Measurements from ENCODE around the gene IBSP.

Gene IBSP, protein sequence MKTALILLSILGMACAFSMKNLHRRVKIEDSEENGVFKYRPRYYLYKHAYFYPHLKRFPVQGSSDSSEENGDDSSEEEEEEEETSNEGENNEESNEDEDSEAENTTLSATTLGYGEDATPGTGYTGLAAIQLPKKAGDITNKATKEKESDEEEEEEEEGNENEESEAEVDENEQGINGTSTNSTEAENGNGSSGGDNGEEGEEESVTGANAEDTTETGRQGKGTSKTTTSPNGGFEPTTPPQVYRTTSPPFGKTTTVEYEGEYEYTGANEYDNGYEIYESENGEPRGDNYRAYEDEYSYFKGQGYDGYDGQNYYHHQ

DNA sequence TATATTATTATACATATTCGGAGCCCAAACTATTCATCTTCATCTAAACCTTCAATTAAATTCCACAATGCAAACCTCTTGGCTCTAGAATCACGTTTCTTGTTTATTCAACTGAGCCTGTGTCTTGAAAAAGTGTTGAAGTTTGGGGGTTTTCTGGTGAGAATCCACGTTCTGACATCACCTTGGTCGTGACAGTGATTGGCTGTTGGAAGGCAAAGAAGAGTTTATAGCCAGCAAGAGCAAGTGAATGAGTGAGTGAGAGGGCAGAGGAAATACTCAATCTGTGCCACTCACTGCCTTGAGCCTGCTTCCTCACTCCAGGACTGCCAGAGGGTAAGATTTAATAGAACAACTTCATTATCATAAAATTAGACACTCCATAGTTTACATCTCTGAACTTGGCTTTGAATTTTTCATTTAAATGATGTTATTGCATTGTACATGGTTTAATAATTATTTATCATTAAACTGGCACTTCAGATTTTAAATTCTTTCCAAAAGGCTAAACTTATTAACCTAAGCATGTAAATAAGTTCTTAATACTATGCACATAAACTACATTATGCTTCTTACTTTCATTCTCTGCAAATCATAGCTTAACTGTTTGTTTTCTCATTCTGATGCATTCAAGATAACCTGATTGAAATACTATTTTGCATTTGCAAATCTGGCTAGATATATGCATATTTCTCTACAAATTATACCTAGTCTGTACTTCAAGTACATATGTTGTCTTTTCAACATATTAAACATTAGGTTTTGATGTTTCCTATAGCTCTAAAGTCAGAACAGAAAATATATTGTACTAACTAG lies at the start of gene IBSP:
IBSP (plus strand) TSS at position 254 of the 813 bp plus-strand sequence. CDS start 2,808 bp downstream, outside the sequence.
- no peak within 1 kb of the TSS for H3K4me3 ChIP-seq (ENCODE audit: low read depth, low read length)
- H3K9me3 ChIP-seq (ENCODE audit: control insufficient read depth, insufficient read depth, low read length): no peaks in the 10 kb centered on the region
- H3K9ac ChIP-seq (ENCODE audit: low read depth, low read length): no peak within 1 kb of the TSS
- no peaks in the 10 kb centered on the region for H3K27me3 ChIP-seq (ENCODE audit: control insufficient read depth, insufficient read depth, low read length)
- no peaks in the 10 kb centered on the region for H3K36me3 ChIP-seq (ENCODE audit: control insufficient read depth, insufficient read depth, low read length)
- no peaks in the 10 kb centered on the region for H3K4me1 ChIP-seq (ENCODE audit: control insufficient read depth, insufficient read depth, low read length)

DNA sequence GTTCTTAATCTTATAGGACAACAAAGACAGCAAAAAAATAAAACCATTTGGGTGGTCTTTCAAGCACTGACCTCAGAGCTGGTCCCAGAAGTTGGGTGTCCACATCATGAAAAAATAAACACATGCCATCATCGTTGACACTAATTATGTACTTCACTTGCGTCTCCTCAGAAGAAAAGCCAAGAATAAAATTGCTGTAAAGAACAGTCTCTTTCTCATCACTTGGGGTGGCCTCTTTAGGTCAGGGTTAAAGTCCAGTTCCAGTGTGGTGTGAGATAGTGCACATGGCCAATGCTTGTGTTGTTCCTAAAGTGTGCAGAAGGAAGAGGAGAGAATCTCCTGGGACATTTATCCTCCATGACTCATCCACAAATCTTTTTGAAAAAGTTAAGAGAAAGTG lies 49.5 kb upstream of the IBSP start:
- Histone ChIP-seq H3K4me3 (ENCODE audit: low read depth, low read length) (no peak overlapping the region), H3K36me3 (ENCODE audit: control insufficient read depth, insufficient read depth, low read length) (no peaks in the 10 kb centered on the region), H3K27me3 (ENCODE audit: control insufficient read depth, insufficient read depth, low read length) (no peaks in the 10 kb centered on the region), H3K9me3 (ENCODE audit: control insufficient read depth, insufficient read depth, low read length) (no peaks in the 10 kb centered on the region), H3K4me1 (ENCODE audit: control insufficient read depth, insufficient read depth, low read length) (no peaks in the 10 kb centered on the region), H3K9ac (ENCODE audit: low read depth, low read length) (no peak overlapping the region)

DNA sequence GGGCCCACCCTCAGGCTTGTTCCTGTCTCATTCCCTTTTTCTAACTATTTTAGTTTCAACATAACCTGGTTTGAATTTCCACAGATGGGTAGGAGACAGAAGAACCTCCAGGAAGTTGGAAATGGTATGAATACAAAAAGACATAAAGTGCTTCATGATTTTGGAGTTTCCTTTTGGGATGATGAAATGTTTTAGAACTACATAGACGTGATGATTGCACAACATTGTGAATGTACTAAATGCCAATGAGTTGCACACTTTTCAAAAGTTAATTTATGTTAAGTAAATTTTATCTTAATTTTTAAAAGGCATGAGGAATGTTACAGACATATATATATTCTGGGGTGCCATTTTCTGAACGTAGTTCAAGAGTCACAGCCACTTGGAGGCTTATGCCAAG lies 41.1 kb upstream of the IBSP start:
- H3K4me3 ChIP-seq (ENCODE audit: low read depth, low read length): no peak overlapping the region
- no peaks in the 10 kb centered on the region for H3K27me3 ChIP-seq (ENCODE audit: control insufficient read depth, insufficient read depth, low read length)
- H3K9me3 ChIP-seq (ENCODE audit: control insufficient read depth, insufficient read depth, low read length): no peaks in the 10 kb centered on the region
- H3K4me1 ChIP-seq (ENCODE audit: control insufficient read depth, insufficient read depth, low read length): no peaks in the 10 kb centered on the region
- no peak overlapping the region for H3K9ac ChIP-seq (ENCODE audit: low read depth, low read length)
- no peaks in the 10 kb centered on the region for H3K36me3 ChIP-seq (ENCODE audit: control insufficient read depth, insufficient read depth, low read length)

DNA sequence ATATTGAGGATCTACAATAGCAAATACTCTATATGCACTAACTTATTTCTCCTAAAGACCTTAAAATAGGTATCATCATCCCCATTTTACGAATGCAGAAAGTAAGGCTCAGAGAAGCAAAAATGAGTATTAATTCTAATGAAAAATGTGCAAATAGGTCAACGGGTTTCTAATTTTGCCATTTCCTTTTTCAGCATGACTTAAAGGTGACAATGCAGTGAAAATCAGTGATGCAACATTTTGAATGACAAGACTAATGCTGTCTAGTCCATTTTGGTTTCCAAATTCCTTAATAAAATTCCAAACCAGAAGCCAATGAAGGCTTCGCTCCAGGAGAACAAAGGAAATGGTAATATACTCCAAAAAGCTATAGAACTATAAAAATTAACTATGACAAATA lies 37.0 kb upstream of the IBSP start:
- Histone ChIP-seq H3K27me3 (ENCODE audit: control insufficient read depth, insufficient read depth, low read length) (no peaks in the 10 kb centered on the region), H3K4me3 (ENCODE audit: low read depth, low read length) (no peak overlapping the region), H3K9me3 (ENCODE audit: control insufficient read depth, insufficient read depth, low read length) (no peaks in the 10 kb centered on the region), H3K9ac (ENCODE audit: low read depth, low read length) (no peak overlapping the region), H3K4me1 (ENCODE audit: control insufficient read depth, insufficient read depth, low read length) (no peaks in the 10 kb centered on the region), H3K36me3 (ENCODE audit: control insufficient read depth, insufficient read depth, low read length) (no peaks in the 10 kb centered on the region)

DNA sequence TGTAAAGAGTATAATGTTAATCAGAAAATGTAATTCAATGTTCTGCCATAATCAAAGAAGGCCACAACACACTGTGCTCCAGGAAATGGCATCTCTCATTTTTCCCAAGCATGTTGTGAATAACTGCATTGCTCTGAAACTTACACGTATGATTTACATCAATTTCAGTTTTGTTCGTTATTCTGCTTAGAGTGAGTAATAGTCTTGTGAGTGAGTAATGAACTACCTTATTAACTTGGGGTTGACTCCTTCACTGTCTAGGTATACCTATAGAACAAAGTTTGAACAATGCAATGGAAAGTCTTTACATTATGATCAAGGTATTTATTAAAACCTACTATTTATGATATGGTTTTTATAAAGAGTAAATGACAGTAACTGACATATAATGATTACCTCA lies 17.8 kb upstream of the IBSP start:
- Histone ChIP-seq H3K9ac (ENCODE audit: low read depth, low read length) (no peak overlapping the region), H3K36me3 (ENCODE audit: control insufficient read depth, insufficient read depth, low read length) (no peaks in the 10 kb centered on the region), H3K4me1 (ENCODE audit: control insufficient read depth, insufficient read depth, low read length) (no peaks in the 10 kb centered on the region), H3K27me3 (ENCODE audit: control insufficient read depth, insufficient read depth, low read length) (no peaks in the 10 kb centered on the region), H3K4me3 (ENCODE audit: low read depth, low read length) (no peak overlapping the region), H3K9me3 (ENCODE audit: control insufficient read depth, insufficient read depth, low read length) (no peaks in the 10 kb centered on the region)

DNA sequence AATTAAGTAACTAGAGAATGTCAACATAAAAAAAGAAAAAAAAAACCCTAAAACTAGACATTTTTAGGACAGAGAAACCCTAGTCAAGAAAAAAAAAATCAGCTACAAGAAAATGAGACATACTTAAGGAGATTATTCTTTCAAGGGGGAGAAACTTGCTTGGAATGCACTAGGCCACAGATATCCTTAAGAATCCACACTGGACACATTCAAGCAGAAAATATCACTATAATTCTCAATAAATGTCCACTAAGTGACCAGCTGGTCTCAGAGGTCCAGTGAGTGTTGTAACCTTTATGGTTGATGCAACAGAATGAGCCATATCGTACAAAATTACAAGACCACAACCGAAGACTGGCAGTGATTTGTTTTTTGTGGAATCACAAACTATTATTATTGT lies 15.6 kb upstream of the IBSP start:
- Histone ChIP-seq H3K27me3 (ENCODE audit: control insufficient read depth, insufficient read depth, low read length) (no peaks in the 10 kb centered on the region), H3K9me3 (ENCODE audit: control insufficient read depth, insufficient read depth, low read length) (no peaks in the 10 kb centered on the region), H3K4me1 (ENCODE audit: control insufficient read depth, insufficient read depth, low read length) (no peaks in the 10 kb centered on the region), H3K36me3 (ENCODE audit: control insufficient read depth, insufficient read depth, low read length) (no peaks in the 10 kb centered on the region), H3K4me3 (ENCODE audit: low read depth, low read length) (no peak overlapping the region), H3K9ac (ENCODE audit: low read depth, low read length) (no peak overlapping the region)

DNA sequence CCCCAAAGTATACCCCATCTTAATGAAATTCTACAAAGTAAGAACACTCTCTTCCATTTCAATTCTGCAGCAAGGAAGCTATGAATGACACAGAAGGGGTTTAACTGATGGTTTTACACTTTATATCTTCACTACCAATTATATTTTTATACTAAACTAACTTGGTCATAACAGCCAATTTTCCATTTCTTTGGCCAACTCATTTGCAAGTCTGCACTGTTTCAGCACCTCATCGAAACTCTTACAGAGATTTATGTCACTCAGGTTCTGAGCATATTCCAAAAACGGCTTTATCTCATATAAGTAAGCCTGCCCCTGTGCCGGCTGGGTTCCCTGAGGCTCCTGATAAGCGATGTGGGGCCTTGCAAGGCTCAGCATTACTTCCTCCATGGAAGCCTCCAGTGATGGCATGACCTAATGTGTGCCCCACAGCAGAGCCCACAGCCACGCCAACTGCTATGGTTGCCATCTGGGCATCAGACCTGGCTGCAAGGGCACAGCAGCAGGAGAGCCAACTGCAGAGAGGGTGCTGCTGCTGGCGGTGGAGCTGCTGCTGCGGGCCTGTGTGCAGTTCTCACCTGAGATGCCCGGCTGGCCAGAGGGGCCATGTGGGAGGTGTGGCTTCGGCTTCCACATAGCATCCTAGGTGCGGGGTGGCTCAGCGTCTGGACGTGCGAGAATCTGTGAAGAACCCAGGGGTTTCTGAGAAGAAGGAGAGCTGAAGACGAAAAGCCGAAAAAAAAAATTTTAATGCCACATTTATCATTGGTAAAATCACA lies 13.4 kb upstream of the IBSP start:
- H3K27me3 ChIP-seq (ENCODE audit: control insufficient read depth, insufficient read depth, low read length): no peaks in the 10 kb centered on the region
- no peak overlapping the region for H3K4me3 ChIP-seq (ENCODE audit: low read depth, low read length)
- no peaks in the 10 kb centered on the region for H3K36me3 ChIP-seq (ENCODE audit: control insufficient read depth, insufficient read depth, low read length)
- H3K9me3 ChIP-seq (ENCODE audit: control insufficient read depth, insufficient read depth, low read length): no peaks in the 10 kb centered on the region
- no peak overlapping the region for H3K9ac ChIP-seq (ENCODE audit: low read depth, low read length)
- H3K4me1 ChIP-seq (ENCODE audit: control insufficient read depth, insufficient read depth, low read length): no peaks in the 10 kb centered on the region

DNA sequence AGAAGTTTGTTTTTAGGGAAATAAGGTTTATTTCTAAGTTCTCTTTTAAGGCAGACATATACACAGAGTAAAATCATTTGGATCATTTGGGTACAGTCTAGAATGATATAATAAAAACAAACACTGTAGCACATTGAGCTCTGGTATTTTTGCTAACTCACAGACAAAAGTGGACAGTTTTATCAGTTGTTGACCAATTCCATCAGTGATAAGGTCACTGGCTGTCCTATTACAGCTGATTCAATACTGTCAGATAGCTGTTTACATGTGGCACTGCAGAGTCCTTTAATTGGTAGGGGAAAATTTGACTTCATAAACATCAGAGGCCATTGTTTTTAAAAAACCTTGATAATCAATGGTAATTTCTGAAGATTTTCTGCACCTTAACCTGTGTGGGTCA lies 3.5 kb downstream of the IBSP start:
- Histone ChIP-seq H3K4me1 (ENCODE audit: control insufficient read depth, insufficient read depth, low read length) (no peaks in the 10 kb centered on the region), H3K9ac (ENCODE audit: low read depth, low read length) (no peak overlapping the region), H3K9me3 (ENCODE audit: control insufficient read depth, insufficient read depth, low read length) (no peaks in the 10 kb centered on the region), H3K27me3 (ENCODE audit: control insufficient read depth, insufficient read depth, low read length) (no peaks in the 10 kb centered on the region), H3K36me3 (ENCODE audit: control insufficient read depth, insufficient read depth, low read length) (no peaks in the 10 kb centered on the region), H3K4me3 (ENCODE audit: low read depth, low read length) (no peak overlapping the region)

DNA sequence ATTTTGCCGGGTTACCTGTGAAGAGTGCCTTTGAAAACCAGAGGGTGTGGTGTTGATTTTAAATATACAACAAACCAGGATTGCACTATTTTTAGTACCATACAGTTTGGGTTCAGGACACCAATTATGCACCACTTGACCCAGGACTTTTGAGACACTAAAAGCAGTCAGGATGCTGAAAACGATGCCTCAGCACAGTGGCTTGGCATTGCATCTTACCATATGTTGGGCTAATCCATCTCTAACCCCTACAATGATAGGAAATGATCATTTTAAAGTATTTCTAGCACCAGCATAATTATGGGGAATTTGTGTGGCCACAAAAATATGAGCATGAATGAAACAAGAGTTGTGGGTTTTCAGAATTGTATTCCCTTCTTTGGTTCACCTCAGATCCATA lies 4.1 kb downstream of the IBSP start:
- no peaks in the 10 kb centered on the region for H3K36me3 ChIP-seq (ENCODE audit: control insufficient read depth, insufficient read depth, low read length)
- no peaks in the 10 kb centered on the region for H3K4me1 ChIP-seq (ENCODE audit: control insufficient read depth, insufficient read depth, low read length)
- no peak overlapping the region for H3K9ac ChIP-seq (ENCODE audit: low read depth, low read length)
- H3K9me3 ChIP-seq (ENCODE audit: control insufficient read depth, insufficient read depth, low read length): no peaks in the 10 kb centered on the region
- H3K4me3 ChIP-seq (ENCODE audit: low read depth, low read length): no peak overlapping the region
- no peaks in the 10 kb centered on the region for H3K27me3 ChIP-seq (ENCODE audit: control insufficient read depth, insufficient read depth, low read length)

DNA sequence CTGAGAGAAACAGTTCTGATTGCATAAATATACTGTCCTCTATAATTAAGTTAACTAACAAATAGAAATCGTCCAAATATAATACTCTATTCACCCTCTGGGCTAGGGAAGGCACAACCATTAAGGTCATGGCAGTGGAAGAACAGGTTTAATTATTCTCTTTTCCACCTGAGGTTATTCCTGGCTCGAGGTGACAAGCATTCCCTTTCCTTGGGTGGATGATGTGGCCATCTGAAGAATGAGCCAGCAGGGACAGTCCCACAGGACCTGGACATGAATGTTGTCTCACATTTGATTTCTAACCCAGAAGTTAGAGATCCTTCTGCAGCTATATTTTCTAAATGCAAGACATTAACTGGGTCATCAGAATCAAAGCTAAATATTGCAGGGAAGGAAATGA lies 5.5 kb downstream of the IBSP start:
- Histone ChIP-seq H3K36me3 (ENCODE audit: control insufficient read depth, insufficient read depth, low read length) (no peaks in the 10 kb centered on the region), H3K4me3 (ENCODE audit: low read depth, low read length) (no peak overlapping the region), H3K4me1 (ENCODE audit: control insufficient read depth, insufficient read depth, low read length) (no peaks in the 10 kb centered on the region), H3K9me3 (ENCODE audit: control insufficient read depth, insufficient read depth, low read length) (no peaks in the 10 kb centered on the region), H3K27me3 (ENCODE audit: control insufficient read depth, insufficient read depth, low read length) (no peaks in the 10 kb centered on the region), H3K9ac (ENCODE audit: low read depth, low read length) (no peak overlapping the region)

DNA sequence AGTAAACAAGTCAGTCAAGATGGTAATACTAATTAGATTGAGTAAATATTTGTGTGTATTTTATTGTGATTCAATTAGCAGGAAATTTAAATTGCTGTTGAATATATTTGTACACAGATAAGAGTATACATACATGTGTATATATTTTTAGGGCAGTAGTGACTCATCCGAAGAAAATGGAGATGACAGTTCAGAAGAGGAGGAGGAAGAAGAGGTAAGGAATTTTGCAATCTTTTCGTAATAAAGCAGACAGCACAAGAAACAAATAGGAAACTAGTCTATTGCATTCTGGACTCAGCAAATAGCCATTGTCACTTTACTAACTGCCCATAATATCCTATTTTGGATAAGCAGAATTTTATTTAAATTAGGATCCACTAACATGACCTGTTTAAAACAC lies 6.6 kb downstream of the IBSP start:
- Histone ChIP-seq H3K4me3 (ENCODE audit: low read depth, low read length) (no peak overlapping the region), H3K36me3 (ENCODE audit: control insufficient read depth, insufficient read depth, low read length) (no peaks in the 10 kb centered on the region), H3K4me1 (ENCODE audit: control insufficient read depth, insufficient read depth, low read length) (no peaks in the 10 kb centered on the region), H3K9me3 (ENCODE audit: control insufficient read depth, insufficient read depth, low read length) (no peaks in the 10 kb centered on the region), H3K9ac (ENCODE audit: low read depth, low read length) (no peak overlapping the region), H3K27me3 (ENCODE audit: control insufficient read depth, insufficient read depth, low read length) (no peaks in the 10 kb centered on the region)
